Stimulated activated CD8-positive, alpha-beta memory T cell treated with anti-CD3 and anti-CD28 coated beads, Interleukin-12 subunit alpha, Interleukin-12 subunit beta, amount 100 ng/mL, for 1 hour (primary cell): ENCODE data around the gene CBFA2T2.
"Not testable (repeated sequence)": the region's sequence is repeated elsewhere in the genome, so short reads cannot be mapped to it uniquely, and the experiment has no call there.

Experiments used
- DNase-seq: peaks from one replicate; pipeline ENCODE4 v3.0.0-alpha.2; 2020; ENCODE audit warnings: low read depth

The CBFA2T2 gene

DNA sequence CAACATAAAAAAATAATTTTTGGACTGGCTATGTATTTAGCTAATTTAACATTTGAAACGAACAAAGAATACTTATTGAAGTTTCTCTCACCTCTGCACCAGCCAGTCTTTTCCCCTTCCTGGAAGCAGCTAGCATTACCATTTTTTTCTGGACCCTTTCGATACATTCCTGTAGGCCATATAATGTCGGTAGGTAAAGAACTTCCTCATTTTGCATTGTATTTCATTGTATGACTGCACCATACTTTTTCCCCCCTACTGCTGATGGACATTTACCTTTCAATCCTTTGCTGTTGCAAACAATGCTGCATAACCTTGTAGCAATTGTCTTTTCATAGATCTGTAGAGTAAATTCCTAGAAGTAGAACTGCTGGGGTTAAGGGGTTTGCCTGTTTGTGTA is 17.6 kb downstream of the CBFA2T2 start:
- DNase-seq = no peak

DNA sequence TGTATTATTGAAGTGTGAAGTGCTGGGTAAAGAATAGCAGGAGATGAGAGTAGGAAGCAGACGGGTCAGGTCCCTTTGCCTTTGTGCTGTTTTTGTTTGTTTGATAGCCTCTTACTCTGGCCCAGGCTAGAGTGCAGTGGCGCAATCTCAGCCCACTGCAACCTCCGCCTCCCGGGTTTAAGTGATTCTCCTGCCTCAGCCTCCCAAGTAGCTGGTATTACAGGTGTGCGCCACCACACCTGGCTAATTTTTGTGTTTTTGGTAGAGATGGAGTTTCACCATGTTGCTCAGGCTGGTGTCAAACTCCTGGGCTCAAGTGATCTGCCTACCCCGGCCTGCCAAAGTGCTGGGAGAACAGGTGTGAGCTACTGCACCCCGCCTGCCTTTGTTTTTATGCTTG is 18.1 kb downstream of the CBFA2T2 start:
- DNase-seq = not testable (repeated sequence)

DNA sequence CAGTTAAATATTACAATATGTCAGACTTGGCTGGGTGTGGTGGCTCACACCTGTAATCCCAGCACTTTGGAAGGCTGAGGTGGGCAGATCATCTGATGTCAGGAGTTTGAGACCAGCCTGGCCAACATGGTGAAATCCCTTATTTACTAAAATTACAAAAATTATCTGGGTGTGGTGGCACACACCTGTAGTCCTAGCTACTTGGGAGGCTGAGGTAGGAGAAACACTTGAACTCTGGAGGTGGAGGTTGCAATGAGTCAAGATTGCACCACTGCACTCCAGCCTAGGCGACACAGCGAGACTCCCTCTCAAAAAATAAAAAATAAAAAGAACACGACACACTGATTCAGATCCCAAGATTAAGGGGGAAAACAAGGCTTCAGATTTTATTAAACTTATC is 19.2 kb downstream of the CBFA2T2 start:
- DNase-seq = not testable (repeated sequence)

DNA sequence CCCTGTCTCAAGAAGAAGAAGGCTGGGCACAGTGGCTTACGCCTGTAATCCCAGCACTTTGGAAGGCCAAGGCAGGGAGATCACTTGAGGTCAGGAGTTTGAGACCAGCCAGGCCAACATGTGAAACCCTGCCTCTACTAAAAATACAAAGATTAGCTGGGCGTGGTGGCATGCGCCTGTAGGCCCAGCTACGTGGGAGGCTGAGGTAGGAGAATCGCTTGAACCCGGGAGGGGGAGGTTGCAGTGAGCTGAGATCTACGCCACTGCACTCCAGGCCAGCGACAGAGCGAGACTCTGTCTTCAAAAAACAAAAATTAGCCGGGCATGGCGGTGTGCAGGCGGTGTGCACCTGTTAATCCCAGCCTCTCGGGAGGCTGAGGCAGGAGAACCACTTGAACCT is 22.0 kb downstream of the CBFA2T2 start:
- DNase-seq = not testable (repeated sequence)

DNA sequence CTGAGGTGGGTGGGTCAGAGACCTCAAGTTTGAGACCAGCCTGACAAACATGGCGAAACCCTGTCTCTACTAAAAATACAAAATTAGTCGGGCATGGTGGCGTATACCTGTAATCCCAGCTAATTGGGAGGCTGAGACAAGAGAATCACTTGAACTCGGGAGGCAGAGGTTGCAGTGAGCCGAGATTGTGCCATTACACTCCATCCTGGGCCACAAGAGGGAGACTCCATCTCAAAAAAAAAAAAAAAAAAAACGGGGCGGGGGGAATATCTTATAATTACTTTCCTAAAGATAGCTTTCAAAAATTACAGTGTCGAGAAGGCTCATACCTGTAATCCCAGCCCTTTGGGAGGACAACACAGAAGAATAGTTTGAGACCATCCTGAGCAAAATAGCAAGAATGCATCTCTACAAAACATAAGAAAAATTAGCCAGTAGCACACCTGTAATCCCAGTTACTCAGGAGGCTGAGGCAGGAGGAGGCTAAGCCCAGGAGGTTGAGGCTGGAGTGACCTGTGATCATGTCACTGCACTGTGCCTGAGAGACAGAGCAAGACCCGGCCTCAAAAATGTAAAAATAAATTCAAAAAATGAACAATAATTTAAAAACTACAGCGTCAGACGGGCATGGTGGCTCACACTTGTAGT is 25.8 kb downstream of the CBFA2T2 start:
- no peak for DNase-seq

DNA sequence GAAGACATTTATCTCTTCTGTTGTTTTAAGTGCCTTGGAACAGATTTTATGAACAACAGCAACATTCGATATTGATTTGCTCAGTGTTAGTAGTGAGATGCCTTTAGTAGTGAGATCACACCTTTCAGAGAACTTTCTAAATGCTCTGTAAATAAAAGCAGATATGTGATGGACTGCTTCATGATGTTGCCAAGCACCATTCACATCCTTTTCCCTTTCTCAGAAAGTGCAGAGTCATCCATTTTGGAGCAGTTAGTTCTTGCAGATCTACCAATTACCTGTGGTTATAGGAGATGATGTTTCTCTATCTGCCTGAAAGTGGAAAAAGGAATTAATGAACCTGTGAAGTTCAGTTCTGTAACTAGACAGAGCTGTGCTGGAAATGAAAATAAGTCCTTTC is 27.0 kb downstream of the CBFA2T2 start:
- DNase-seq = no peak

DNA sequence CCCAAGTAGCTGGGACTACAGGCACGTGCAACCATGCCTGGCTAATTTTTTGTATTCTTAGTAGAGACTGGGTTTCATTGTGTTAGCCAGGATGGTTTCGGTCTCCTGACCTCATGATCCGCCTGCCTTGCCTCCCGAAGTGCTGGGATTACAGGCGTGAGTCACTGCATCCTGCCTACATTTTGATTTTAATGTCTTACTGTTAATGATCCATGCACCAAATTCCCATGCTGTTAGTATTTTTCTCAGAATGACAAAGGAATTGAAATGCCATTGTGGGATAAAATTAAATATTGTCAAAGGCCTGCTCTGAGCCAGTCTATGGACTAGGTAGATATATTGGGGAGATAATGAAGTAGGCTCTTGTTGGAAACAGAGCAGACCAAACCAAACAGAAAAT is 28.2 kb downstream of the CBFA2T2 start:
- DNase-seq = no peak

DNA sequence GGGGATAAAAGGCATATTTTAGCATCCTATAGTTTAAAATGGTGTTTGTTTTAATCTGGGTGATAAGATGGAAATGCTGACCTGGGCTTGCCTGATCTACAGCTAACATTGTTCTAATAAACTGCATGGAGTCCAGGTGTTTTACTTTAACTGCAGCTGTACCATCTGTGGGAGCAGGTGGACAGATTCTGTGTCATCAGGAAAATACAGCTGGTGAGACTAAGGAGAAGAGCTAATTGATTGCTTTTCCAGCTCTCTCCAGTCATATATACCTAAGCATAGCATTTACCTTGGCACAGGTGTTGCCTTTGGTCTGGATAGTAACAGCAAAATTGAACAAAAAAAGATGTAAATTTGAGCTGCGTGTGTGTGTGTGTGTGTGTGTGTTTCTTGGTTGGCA is 31.6 kb downstream of the CBFA2T2 start:
- DNase-seq = no peak

DNA sequence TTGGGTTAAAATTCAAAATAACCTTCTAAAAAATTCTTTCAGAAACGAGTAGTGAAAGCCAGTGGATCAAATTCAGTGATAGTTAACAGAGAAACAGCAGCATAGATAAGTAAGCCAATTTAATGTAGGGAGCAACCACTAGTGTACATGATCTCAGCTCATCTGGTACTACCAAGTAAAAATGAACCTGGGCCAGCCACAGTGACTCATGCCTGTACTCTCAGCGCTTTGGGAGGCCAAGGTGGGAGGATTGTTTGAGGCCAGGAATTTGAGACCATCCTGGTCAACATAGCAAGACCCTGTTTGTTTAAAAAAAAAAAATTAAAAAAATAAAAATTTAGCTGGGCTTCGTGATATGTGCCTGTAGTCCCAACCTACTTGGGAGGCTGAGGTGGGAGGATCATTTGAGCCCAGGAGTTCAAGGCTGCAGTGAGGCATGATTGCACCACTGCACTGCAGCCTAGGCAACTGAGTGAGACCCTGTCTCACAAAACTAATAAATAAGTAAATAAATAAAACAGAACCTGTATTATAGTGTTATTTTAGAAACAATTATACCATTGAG is 32.4 kb downstream of the CBFA2T2 start:
- DNase-seq = no peak

DNA sequence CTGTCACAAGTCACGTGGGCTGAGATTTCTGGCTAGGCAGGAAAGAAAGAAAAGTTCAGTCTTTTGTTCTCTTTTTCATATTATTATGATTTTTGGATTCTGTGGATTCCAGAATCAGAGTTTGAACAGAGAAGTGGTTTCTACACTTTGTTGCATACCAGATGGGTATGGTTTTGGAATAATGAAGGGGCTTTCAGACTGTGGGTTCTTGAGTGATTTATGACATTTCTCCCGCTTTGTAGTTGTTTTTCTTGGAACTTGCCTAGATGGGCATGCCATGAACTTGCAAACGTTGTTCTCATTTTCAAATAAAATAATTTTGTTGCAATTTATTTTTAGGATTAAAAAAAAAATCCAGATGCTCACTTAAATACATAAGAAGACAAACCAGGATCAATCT is 34.4 kb downstream of the CBFA2T2 start:
- no peak for DNase-seq

DNA sequence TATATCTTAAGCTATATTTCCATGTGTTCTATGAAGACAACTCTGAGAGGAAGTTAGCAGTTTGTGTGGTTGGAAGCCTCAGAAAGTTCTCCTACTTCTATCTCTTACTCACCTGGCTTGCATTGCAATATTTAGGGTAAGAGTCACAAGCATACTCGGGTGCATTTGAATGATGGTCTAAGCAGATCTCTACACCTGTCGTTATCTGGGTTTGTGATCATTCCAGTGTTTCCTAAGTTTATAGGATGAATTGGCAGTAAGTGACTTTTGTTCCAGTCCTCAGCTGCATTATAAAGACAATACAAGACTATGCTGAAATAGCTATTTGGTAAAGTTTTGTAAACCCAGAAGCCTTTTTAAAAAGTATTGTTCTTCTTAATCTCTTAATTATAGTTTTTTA is 36.9 kb downstream of the CBFA2T2 start:
- no peak for DNase-seq

DNA sequence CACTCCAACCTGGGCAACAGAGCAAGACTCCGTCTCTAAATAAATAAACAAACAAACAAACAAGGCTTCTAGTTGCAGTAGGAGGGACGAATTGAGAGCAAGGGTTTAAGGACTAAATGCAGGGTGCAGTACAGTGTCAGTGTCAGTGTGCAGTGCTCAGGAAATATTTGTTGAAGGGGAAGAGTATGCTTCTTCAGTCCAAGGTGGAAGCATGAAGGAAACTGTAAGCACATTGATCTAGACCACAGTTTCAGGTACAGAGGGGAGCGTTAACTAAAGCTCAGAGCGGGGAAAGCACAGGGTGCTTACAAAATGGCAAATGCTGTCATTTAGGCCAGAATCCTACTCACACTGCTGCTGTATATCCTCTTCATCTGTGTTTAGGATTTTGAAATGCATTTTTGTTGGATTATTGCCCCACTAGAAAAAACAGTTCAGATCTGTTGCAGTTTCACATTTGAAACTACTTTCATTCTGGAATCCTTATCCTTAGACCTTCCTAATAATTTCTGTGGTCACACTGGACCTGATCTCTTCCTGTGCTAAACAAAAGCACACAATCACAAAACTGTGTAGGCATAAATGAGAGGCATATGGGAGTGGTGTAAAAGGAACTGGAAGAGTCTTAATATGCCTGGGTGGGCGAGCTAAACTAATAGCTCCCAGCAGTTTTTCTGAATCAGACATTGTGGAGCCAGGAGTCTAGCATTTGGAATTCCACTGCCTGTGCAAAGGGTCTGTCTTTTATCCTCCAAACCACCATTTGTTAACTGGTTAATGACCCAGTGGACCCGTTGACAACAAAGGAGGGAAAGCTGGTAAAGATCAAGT is 41.4 kb downstream of the CBFA2T2 start:
- no peak for DNase-seq

DNA sequence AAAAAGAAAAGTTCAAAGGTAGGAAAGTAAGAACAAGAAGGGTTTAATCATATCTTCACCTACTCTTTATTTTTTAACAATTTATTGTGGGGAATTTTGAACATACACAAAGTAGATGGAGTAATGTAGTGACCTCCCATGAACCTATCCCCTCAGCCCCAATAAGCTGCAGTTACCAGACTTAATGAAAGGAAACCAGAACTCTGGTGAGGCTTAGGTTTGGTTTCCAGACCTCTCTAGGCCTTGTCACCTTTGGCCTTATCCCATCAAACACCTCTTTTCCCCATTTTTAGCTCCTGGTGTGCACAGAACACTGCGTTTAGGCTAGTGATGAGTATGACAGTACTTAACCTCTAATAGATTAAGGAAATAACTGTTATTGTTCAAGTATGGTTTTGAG is 42.0 kb downstream of the CBFA2T2 start:
- no peak for DNase-seq

DNA sequence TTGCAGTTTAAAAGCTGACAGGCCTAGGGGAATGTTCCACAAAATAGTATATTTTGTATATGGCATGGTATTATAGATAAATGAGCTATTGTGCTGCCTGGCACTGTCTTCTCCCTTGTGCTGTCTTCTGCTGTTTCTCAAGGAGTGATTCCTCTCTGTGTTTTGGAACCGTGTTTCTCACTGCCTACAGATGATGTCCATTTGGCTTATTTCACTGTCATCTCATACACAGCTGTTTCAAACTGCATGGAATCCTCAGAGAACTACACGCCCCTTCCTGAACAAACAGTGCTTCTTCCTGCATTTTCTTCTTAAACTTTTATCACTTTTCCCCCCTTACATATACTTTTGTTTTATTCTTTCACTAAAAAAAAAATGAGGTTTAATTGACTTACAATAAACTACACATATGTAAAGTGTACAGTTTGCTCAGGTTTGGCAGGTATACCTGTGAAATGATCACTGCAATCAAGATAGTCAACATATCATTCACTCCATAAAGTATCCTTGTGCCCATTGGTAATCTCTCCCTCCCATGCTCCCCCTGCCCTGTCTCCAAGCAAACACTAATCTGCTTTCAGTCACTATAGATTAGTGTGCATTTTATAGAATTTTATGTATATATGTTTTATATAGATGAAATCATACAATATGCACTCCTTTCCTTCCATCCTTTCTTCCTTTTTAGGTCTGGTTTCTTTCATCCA is 43.0 kb downstream of the CBFA2T2 start:
- DNase-seq = no peak

DNA sequence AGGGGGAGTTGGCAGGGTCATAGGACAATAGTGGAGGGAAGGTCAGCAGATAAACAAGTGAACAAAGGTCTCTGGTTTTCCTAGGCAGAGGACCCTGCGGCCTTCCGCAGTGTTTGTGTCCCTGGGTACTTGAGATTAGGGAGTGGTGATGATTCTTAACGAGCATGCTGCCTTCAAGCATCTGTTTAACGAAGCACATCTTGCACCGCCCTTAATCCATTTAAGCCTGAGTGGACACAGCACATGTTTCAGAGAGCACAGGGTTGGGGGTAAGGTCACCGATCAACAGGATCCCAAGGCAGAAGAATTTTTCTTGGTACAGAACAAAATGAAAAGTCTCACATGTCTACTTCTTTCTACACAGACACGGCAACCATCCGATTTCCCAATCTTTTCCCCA is 45.8 kb downstream of the CBFA2T2 start:
- DNase-seq = not testable (repeated sequence)

DNA sequence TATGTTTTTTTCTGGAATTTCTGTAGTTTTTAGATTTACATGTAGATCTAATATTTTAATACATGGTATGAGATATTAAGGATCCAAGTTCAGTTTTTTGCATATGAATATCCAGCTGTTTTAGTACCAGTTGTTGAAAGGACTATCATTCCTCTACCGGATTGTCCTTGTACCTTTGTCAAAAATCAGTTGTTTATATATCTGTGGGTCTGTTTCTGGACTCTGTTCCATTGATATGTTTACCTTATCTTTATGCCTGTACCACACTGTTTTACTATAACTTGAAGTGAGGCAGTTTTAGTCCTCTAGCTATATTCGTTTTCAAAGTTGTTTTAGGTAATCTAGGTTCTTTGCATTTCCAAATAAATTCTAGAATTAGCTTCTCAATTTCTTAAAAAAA is 47.7 kb downstream of the CBFA2T2 start:
- DNase-seq = no peak

DNA sequence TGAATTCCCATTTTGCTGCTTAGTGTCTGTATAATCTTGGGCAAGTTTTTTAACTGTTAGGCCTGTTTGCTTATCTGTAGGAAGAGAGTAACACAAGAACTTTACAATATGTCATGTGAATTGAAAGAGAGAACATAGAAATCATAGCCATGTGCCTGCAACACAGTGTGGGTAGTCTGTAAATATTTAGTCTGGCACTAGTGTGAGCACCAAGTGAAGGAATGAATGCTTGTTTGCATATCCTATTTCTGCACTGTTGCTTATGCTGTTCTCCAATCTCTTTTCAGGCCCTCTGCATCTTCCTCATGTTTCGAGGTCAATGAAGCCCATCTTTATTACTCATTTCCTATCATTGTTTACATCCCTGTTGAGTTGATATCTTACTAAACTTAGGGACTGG is 49.2 kb downstream of the CBFA2T2 start:
- no peak for DNase-seq

DNA sequence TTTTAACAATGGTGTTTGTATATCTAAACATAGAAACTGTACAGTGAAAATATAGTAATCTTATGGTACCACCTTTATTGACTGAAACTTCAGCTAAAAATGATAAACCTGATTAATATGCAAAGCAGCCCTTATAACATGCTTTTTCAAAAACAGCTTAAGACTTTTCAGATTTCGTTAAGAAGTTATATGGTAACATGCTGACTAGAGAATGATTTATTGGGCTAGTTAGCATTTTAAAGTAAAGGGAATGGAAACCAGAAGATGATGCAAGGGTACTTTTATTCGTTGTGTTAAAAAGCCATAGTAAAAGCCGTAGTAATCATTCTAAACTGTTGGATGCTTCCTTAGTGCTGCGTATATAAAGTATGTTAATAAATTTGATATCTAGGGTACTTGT is 50.5 kb downstream of the CBFA2T2 start:
- DNase-seq = no peak

DNA sequence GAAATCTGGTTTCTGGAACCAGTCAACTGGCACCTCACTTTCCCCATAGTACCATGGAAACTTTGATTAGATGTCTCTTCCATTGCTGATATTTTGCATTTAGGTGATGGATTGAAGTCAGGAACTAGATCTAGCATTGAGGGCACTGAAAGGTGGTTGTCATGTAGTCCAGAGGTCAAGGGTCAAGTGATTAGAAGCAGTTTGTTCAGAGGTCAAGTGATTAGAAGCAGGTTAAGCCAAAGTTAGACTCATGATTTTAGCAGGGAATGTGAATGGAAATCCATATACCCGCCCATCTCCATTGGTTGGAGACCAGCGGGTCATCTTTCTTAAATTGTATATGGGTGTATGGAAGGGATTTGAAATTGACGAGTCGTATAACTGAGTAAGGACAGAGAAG is 51.2 kb downstream of the CBFA2T2 start:
- DNase-seq = no peak

DNA sequence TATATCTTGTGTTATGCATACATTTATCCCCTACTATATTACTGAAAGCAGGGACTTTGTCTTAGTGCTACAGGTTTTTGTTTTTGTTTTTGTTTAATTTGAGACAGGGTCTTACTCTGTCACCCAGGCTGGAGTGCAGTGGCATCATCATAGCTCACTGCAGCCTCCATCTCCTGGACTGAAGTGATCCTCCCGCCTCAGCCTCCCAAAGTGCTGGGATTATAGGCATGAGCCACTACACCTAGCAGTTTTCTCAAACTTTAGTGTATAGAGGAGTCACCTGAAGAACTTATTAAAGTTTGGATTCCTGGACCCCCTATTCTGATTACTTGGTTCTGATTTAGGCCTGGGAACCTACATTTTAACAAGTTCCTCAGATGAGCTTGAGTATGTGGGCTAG is 51.9 kb downstream of the CBFA2T2 start:
- DNase-seq = no peak

DNA sequence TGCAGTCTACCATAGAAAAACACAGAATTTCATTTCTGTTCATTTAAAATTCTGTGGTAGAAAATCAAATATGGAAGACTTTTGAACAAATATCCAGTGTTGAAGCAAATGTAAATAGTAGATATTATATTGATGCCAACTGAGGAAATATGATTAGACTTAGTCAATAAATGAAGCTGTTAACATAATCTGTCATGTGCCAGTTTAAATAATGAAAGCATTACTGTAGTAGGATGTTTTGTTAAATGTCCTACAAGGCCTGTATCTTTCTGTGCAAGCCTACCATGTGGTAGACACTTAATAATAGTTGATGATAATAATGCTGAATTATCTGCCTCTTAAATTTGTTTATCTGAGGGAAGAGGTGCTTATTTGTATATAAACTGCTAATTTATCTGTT is 55.9 kb downstream of the CBFA2T2 start:
- DNase-seq = no peak

DNA sequence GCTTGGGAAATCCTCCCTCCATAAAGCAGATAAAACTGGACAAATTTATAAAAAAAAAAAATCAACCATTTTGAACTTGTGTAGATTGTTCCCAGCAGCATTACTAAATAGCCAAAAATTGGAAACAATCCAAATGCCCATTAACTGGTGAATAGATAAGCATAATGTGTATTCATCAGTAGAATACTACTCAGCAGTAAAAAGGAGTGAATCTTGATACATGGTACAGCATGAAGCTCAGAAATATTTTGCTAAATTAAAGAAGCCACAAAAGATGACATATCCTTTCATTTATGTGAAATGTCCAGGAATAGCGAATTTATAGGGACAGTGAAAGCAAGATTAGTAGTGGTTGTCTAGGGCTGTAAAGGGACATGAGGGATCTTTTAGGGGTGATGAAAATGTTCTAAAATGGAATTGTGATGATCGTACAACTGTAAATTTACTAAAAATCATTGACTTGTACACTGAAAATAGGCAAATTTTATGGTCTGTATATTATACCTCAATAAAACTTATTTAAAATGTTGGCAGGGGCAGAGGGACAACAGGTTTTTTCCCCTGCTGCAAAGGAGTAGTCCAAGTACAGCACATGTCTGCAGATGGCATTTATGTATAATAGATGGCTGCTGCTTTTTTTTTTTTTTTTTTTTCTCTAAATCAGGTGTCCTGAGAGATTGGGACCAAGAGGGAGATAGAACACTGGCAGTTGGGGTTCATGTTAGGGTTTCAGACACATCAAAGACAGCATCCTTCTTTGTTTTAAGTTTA is 59.5 kb downstream of the CBFA2T2 start:
- no peak for DNase-seq
